ENCODE data around the gene PACRG.

The PACRG gene

GRCh38 chr6:163200694-163201093 lies 472.9 kb downstream of the PACRG start:
- TF ChIP-seq MYC (IDR thresholded peaks at IDR 0.05; ENCODE audit: low read depth, low read length) (no peak), POLR2A (IDR thresholded peaks at IDR 0.05; ENCODE audit: extremely low read depth, insufficient read length) (no peak)
- TF ChIP-seq, protein P1, sequence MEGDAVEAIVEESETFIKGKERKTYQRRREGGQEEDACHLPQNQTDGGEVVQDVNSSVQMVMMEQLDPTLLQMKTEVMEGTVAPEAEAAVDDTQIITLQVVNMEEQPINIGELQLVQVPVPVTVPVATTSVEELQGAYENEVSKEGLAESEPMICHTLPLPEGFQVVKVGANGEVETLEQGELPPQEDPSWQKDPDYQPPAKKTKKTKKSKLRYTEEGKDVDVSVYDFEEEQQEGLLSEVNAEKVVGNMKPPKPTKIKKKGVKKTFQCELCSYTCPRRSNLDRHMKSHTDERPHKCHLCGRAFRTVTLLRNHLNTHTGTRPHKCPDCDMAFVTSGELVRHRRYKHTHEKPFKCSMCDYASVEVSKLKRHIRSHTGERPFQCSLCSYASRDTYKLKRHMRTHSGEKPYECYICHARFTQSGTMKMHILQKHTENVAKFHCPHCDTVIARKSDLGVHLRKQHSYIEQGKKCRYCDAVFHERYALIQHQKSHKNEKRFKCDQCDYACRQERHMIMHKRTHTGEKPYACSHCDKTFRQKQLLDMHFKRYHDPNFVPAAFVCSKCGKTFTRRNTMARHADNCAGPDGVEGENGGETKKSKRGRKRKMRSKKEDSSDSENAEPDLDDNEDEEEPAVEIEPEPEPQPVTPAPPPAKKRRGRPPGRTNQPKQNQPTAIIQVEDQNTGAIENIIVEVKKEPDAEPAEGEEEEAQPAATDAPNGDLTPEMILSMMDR (IDR thresholded peaks at IDR 0.05; ENCODE audit: low read depth, low read length), result no peak
- TF ChIP-seq, protein P2, sequence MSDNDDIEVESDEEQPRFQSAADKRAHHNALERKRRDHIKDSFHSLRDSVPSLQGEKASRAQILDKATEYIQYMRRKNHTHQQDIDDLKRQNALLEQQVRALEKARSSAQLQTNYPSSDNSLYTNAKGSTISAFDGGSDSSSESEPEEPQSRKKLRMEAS (IDR thresholded peaks at IDR 0.05; ENCODE audit: low read depth, low read length), result no peak
- no peak overlapping the region for H3K4me3 ChIP-seq (ENCODE audit: low read depth, low read length)
- no peak for DNase-seq (ENCODE audit: low read depth)

DNA sequence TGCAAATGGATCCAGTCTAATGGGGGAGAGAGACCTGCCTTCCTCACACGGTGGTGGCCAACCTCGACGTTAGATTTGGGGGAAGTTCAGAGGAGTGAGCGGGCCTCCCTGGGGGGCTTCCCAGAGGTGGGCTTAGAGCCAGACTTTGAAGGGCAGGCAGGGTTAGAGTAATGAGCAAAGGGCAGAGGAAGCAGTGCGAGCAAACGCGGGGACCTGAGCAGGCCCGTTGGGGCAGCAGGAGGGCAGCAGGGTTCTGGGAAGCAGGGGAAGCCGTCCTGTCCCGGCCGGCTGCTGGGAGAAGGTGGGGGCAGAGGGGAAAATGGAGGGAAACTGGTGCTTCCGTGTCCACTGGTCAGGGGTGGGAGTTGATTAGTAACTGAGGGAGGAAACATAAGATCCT lies 474.1 kb downstream of the PACRG start:
- H3K4me3 ChIP-seq (ENCODE audit: low read depth, low read length), result no peak overlapping the region
- no peak for TF ChIP-seq MYC (IDR thresholded peaks at IDR 0.05; ENCODE audit: low read depth, low read length)
- TF ChIP-seq, protein P1 (IDR thresholded peaks at IDR 0.05; ENCODE audit: low read depth, low read length), result no peak
- TF ChIP-seq POLR2A (IDR thresholded peaks at IDR 0.05; ENCODE audit: extremely low read depth, insufficient read length), result no peak
- no peak for DNase-seq (ENCODE audit: low read depth)

GRCh38 chr6:163206196-163206595 lies 478.4 kb downstream of the PACRG start:
- no peak for DNase-seq (ENCODE audit: low read depth)
- no peak overlapping the region for H3K4me3 ChIP-seq (ENCODE audit: low read depth, low read length)
- no peak for TF ChIP-seq MYC (IDR thresholded peaks at IDR 0.05; ENCODE audit: low read depth, low read length)
- TF ChIP-seq POLR2A (IDR thresholded peaks at IDR 0.05; ENCODE audit: extremely low read depth, insufficient read length), result no peak
- TF ChIP-seq, protein P2 (IDR thresholded peaks at IDR 0.05; ENCODE audit: low read depth, low read length), result no peak
- TF ChIP-seq, protein P1 (IDR thresholded peaks at IDR 0.05; ENCODE audit: low read depth, low read length), result no peak

DNA sequence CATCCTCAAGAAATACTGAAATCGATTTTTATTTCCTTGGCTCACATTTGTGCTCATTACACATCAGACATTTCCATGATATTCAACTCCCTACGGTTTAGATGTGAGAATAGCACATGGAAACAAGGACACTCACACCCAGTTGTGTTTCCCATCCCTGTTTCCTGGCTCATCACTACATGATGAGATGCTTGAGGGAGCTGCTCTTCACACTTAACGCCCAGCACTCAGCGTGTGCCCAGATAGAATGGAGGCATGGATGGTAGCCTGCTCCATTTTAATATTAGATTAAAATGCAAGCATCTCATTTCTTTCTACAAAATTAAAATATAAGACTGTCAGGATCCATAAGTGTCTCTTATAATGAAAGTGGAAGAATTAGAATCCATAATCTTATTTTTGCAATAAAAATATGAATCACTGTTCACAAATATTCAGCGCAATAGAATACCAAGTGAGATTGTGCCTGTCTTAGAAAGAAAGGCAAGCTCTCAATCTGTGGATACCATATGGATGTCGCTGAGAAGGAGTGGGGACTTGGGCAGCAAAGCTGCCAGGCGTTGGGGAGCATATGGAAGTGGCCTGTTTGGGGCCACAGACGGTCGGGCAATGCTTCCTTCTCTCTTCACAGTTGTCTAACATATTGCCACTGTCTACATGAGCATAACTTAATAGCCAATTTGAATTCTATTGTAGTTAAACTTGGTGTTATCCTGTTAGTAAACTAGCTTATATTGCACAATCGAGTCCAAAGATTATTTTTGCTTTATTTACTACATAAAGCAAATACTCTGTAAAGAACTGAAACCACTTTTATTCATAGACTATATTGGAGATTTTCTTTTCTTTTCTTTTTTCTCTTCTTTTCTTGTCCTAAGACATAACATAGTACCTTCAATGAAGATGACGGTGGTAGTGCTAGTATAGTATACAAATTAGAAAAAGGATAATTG lies 479.9 kb downstream of the PACRG start:
- DNase-seq (ENCODE audit: low read depth), result no peak
- H3K4me3 ChIP-seq (ENCODE audit: low read depth, low read length), result no peak overlapping the region
- TF ChIP-seq, protein P1 (IDR thresholded peaks at IDR 0.05; ENCODE audit: low read depth, low read length), result no peak
- TF ChIP-seq MYC (IDR thresholded peaks at IDR 0.05; ENCODE audit: low read depth, low read length) (no peak), POLR2A (IDR thresholded peaks at IDR 0.05; ENCODE audit: extremely low read depth, insufficient read length) (no peak)

DNA sequence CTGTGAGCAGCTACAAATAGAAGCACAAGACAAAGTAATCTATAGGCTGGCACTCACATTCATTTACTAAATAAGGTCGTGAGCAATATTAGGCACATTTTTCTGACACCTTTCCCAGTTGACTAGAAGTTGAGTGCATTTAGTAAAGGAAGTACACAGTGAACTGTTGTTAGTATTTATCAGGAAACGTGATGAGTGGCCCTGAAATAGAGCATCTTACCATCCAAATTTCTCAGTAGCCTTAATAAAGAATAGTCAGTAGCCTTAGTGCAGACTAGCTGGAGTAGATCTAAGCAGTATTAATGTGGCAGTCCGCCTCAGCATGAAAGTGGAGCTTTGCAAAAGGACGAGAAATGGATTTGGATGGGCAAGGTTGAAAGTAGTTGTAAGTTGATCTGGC lies 481.2 kb downstream of the PACRG start:
- no peak for DNase-seq (ENCODE audit: low read depth)
- TF ChIP-seq, protein P2 (IDR thresholded peaks at IDR 0.05; ENCODE audit: low read depth, low read length), result no peak
- TF ChIP-seq, protein P1 (IDR thresholded peaks at IDR 0.05; ENCODE audit: low read depth, low read length), result no peak
- TF ChIP-seq MYC (IDR thresholded peaks at IDR 0.05; ENCODE audit: low read depth, low read length) (no peak), POLR2A (IDR thresholded peaks at IDR 0.05; ENCODE audit: extremely low read depth, insufficient read length) (no peak)
- H3K4me3 ChIP-seq (ENCODE audit: low read depth, low read length), result no peak overlapping the region

Data from NB4 (cell line).